Left lung (tissue), 10 donors: ENCODE measurements around the gene ALG12. TPM values are rescaled to one million over a fixed set of nuclear protein-coding genes. Genes with fewer than 3 reads are reported as not detected.

Experiments used
- ATAC-seq: fragments of 200-7000 bp; cut with Tn5 transposase; one replicate; pipeline ENCODE4 v1.9.1; 2020; ENCODE audit warnings: moderate library complexity
- DNase-seq, 4 donors: peaks; one replicate each; pipeline ENCODE4 v3.0.0-alpha.2; 2013 to 2020
- H3K27ac ChIP-seq, 2 donors: fragments of 200-600 bp; sonication (generic) in 1 of 2; one replicate each; pipeline versions ENCODE4 v1.5.0 to v1.8.0; 2020 to 2021
- H3K27me3 ChIP-seq, 2 donors: fragments of 200-600 bp; sonication (generic) in 1 of 2; one replicate each; pipeline versions ENCODE4 v1.5.0 to v1.8.0; 2020 to 2021
- H3K36me3 ChIP-seq, 2 donors: fragments of 200-600 bp; sonication (generic) in 1 of 2; one replicate each; pipeline versions ENCODE4 v1.5.0 to v1.8.0; 2020 to 2021
- H3K4me1 ChIP-seq, 2 donors: fragments of 200-600 bp; one replicate each; pipeline ENCODE4 v1.8.0; 2021
- H3K4me3 ChIP-seq, 2 donors: fragments of 200-600 bp; sonication (generic) in 1 of 2; one replicate each; pipeline versions ENCODE4 v1.5.0 to v1.8.0; 2020 to 2021; ENCODE audit warnings: mild to moderate bottlenecking in 1 of 2
- H3K9me3 ChIP-seq, 2 donors: fragments of 200-600 bp; sonication (generic) in 1 of 2; one replicate each; pipeline versions ENCODE4 v1.5.0 to v1.8.0; 2020 to 2021
- CTCF ChIP-seq, 2 donors: fragments of 200-600 bp; sonication (generic) in 1 of 2; IDR thresholded peaks; one replicate each; pipeline versions ENCODE4 v1.5.0 to v1.8.0; 2021; ENCODE audit warnings: antibody characterized with exemption in 2 of 2
- intact Hi-C, 2 donors: fragments of 100-400 bp; cut with DNase I; formaldehyde crosslinking; loops; one replicate each; pipeline versions ENCODE4 v1.11.2 to v1.14.2; 2022
- polyA plus RNA-seq, 6 donors: library from polyadenylated mRNA; unstranded; fragments of 120-200 nt; gene quantifications; one replicate each; pipeline ENCODE4 v1.2.1, GENCODE V29; 2013; ENCODE audit not compliant: insufficient read length in 6 of 6
- total RNA-seq, 2 donors: library from RNA; stranded (reverse); fragmentation: NEBNext Ultra II Directional; extraction: Animal tissue kit (Norgen Biotek cat#: 25700); gene quantifications; one replicate each; pipeline ENCODE4 v1.2.1, GENCODE V29; 2021
- donor health status: DM: no; HTN: yes; CAD: no.
- donor health status: DM: no; HTN: no; CAD: no.

The ALG12 gene
- total and polyA plus RNA-seq, 8 donors, result 16.4 to 35.2 (median 24.7) TPM

GRCh38 chr22:49933236-49934159 is 15.3 kb upstream of the ALG12 start:
- H3K36me3 ChIP-seq, result no peaks in the 10 kb centered on the region
- no peaks in the 10 kb centered on the region for H3K9me3 ChIP-seq
- H3K4me3 ChIP-seq, result peak overlapping the region in 1 of 2 donors; percentile 71
- H3K27ac ChIP-seq, result peak overlapping the region; percentile 95 to 99
- H3K27me3 ChIP-seq, result peaks cover 0 to 9% of the 10 kb centered on the region in 2 donors
- no peak for TF ChIP-seq CTCF (IDR thresholded peaks at IDR 0.05)
- DNase-seq (no peak), ATAC-seq (no peak)
- H3K4me1 ChIP-seq, result peaks cover 37 to 84% of the 10 kb centered on the region in 2 donors
- intact Hi-C loops, result no loop called here

- Histone ChIP-seq H3K4me1 (peaks cover 32 to 63% of the 10 kb centered on the region in 2 donors), H3K27ac (peak overlapping the region; percentile 10 to 81), H3K27me3 (peaks cover 0 to 9% of the 10 kb centered on the region in 2 donors), H3K4me3 (no peak overlapping the region), H3K36me3 (peaks cover 0 to 13% of the 10 kb centered on the region in 2 donors), H3K9me3 (no peaks in the 10 kb centered on the region)
- TF ChIP-seq CTCF (IDR thresholded peaks at IDR 0.05), result peak; percentile 65 to 66
- peak in 2 of 4 donors; percentile 81 to 84 for DNase-seq
- intact Hi-C loops, result no loop called here
- peak; percentile 70 for ATAC-seq
Measured at GRCh38 chr22:49930596-49931412, 12.6 kb upstream of the ALG12 start.

GRCh38 chr22:49929994-49930575 is 11.8 kb upstream of the ALG12 start:
- DNase-seq (no peak), ATAC-seq (no peak)
- peak overlapping the region in 1 of 2 donors; percentile 81 for H3K27ac ChIP-seq
- H3K4me3 ChIP-seq, result no peak overlapping the region
- TF ChIP-seq CTCF (IDR thresholded peaks at IDR 0.05), result no peak
- peaks cover 32 to 70% of the 10 kb centered on the region in 2 donors for H3K4me1 ChIP-seq
- peaks cover 0 to 20% of the 10 kb centered on the region in 2 donors for H3K36me3 ChIP-seq
- intact Hi-C loops, result loop anchor here in 1 of 2 donors (2.0 to 10.0 kb wide), 3 partner anchors 55 to 135 kb away; no protein-coding TSS in a partner anchor
- H3K9me3 ChIP-seq, result no peaks in the 10 kb centered on the region
- H3K27me3 ChIP-seq, result peaks cover 0 to 9% of the 10 kb centered on the region in 2 donors

GRCh38 chr22:49929211-49929979 is 11.2 kb upstream of the ALG12 start:
- peak; percentile 62 for ATAC-seq

More at GRCh38 chr22:49929211-49929979, 11.2 kb upstream of the ALG12 start:
- peaks cover 0 to 26% of the 10 kb centered on the region in 2 donors for H3K36me3 ChIP-seq
- peak in 2 of 4 donors; percentile 60 to 96 for DNase-seq
- TF ChIP-seq CTCF (IDR thresholded peaks at IDR 0.05), result peak; percentile 92 to 95
- H3K27me3 ChIP-seq, result peaks cover 0 to 9% of the 10 kb centered on the region in 2 donors
- H3K27ac ChIP-seq, result no peak overlapping the region
- no peaks in the 10 kb centered on the region for H3K9me3 ChIP-seq
- H3K4me1 ChIP-seq, result peaks cover 26 to 65% of the 10 kb centered on the region in 2 donors
- intact Hi-C loops, result loop anchor here in 1 of 2 donors (2.0 to 10.0 kb wide), 3 partner anchors 55 to 135 kb away; no protein-coding TSS in a partner anchor
- H3K4me3 ChIP-seq, result no peak overlapping the region
